BJ (cell line): Measurements from ENCODE around the gene SH3GL2. TPM values are rescaled to one million over a fixed set of nuclear protein-coding genes. Genes with fewer than 3 reads are reported as not detected.

Experiments
- CTCF ChIA-PET: fragments of 350-600 bp; formaldehyde crosslinking; extraction: SDS; loops from one replicate; lab custom pipeline; 2021; ENCODE audit warnings: antibody characterized with exemption, inconsistent platforms; lab: Yijun Ruan, JAX
- POLR2A ChIA-PET: fragments of 300-600 bp; sonication (Branson Sonifier 250); formaldehyde crosslinking; extraction: SDS; loops from one replicate; lab custom pipeline; 2021; ENCODE audit warnings: antibody characterized with exemption; lab: Charles Lee
- DNase-seq: peaks from one replicate; pipeline ENCODE4 v3.0.0-alpha.2; 2011; ENCODE audit warnings: low read depth
- H3K27me3 ChIP-seq: 2 replicates; pipeline ENCODE4 v1.6.0; 2011; ENCODE audit warnings: low read length; ENCODE audit not compliant: control insufficient read depth, insufficient read depth
- H3K36me3 ChIP-seq: 2 replicates; pipeline ENCODE4 v1.5.1; 2011; ENCODE audit warnings: low read length; ENCODE audit not compliant: control insufficient read depth, insufficient read depth
- H3K4me3 ChIP-seq: 2 replicates; pipeline ENCODE4 v1.5.1; 2011; ENCODE audit warnings: low read depth, mild to moderate bottlenecking, control low read depth, low read length
- CTCF ChIP-seq: IDR thresholded peaks from 2 replicates; pipeline ENCODE4 v1.5.1; 2011; ENCODE audit warnings: low read depth, mild to moderate bottlenecking, control low read depth, inconsistent platforms, low read length, moderate library complexity; ENCODE audit not compliant: insufficient read depth
- polyA plus RNA-seq: library from polyadenylated mRNA; depleted of rRNA; stranded (reverse); fragments of >200 nt; gene quantifications from 2 replicates; pipeline ENCODE4 v1.2.3, GENCODE V29; 2011

SH3GL2 gene
- polyA plus RNA-seq, 1 experiment: 1.7 TPM

- ChIA-PET CTCF (no interaction called here), POLR2A (no interaction called here)
- H3K4me3 ChIP-seq: no peak overlapping the region
- no peak for DNase-seq
- TF ChIP-seq CTCF: no peak
- H3K36me3 ChIP-seq: no peaks in the 10 kb centered on the region
- no peaks in the 10 kb centered on the region for H3K27me3 ChIP-seq
Observed at GRCh38 chr9:17624571-17624970, 45.7 kb downstream of the SH3GL2 start.

- POLR2A ChIA-PET: no interaction called here
- DNase-seq: no peak
Observed at GRCh38 chr9:17625644-17626388, 47.0 kb downstream of the SH3GL2 start.

GRCh38 chr9:17627641-17628040 is 48.8 kb downstream of the SH3GL2 start:
- ChIA-PET POLR2A (no interaction called here), CTCF (interaction anchor here (2.0 kb wide), 1 partner anchor 23 kb away, joined by 4 read pairs; no protein-coding TSS in a partner anchor)
- DNase-seq: no peak
- no peak for TF ChIP-seq CTCF
- no peaks in the 10 kb centered on the region for H3K27me3 ChIP-seq
- H3K4me3 ChIP-seq: no peak overlapping the region
- H3K36me3 ChIP-seq: no peaks in the 10 kb centered on the region

More at GRCh38 chr9:17625644-17626388, 47.0 kb downstream of the SH3GL2 start:
- Histone ChIP-seq H3K27me3 (no peaks in the 10 kb centered on the region), H3K36me3 (no peaks in the 10 kb centered on the region), H3K4me3 (no peak overlapping the region)
- CTCF ChIA-PET: no interaction called here
- no peak for TF ChIP-seq CTCF

- TF ChIP-seq CTCF: no peak
- H3K27me3 ChIP-seq: no peaks in the 10 kb centered on the region
- H3K36me3 ChIP-seq: no peaks in the 10 kb centered on the region
- no peak overlapping the region for H3K4me3 ChIP-seq
- ChIA-PET POLR2A (no interaction called here), CTCF (interaction anchor here (2.0 kb wide), 1 partner anchor 24 kb away, joined by 4 read pairs; no protein-coding TSS in a partner anchor)
- no peak for DNase-seq
Observed at GRCh38 chr9:17628624-17629023, 49.8 kb downstream of the SH3GL2 start.

GRCh38 chr9:17630531-17630949 is 51.7 kb downstream of the SH3GL2 start:
- Histone ChIP-seq H3K36me3 (no peaks in the 10 kb centered on the region), H3K27me3 (no peaks in the 10 kb centered on the region), H3K4me3 (no peak overlapping the region)
- peak; percentile 96 for DNase-seq
- no peak for TF ChIP-seq CTCF
- ChIA-PET CTCF (no interaction called here), POLR2A (no interaction called here)
